GOT3 (cell line): ENCODE data around the gene HIGD1B.

Experiments used
- DNase-seq: peaks from one replicate; lab custom pipeline; 2025; ENCODE audit warnings: mixed read lengths; lab: John Stamatoyannopoulos, UW

Gene HIGD1B

GRCh38 chr17:44878627-44879221 lies 31.0 kb downstream of the HIGD1B start:
- no peak for DNase-seq

GRCh38 chr17:44879376-44879775 lies 31.7 kb downstream of the HIGD1B start:
- DNase-seq, result no peak

- DNase-seq, result no peak
These were observed 32.4 kb downstream of the HIGD1B start for GRCh38 chr17:44880062-44880461.

- no peak for DNase-seq
These were observed 33.5 kb downstream of the HIGD1B start for GRCh38 chr17:44881145-44881544.

- no peak for DNase-seq
These were observed 37.3 kb downstream of the HIGD1B start for GRCh38 chr17:44884941-44885340.

- no peak for DNase-seq
These were observed 39.3 kb downstream of the HIGD1B start for GRCh38 chr17:44887016-44887415.

DNA sequence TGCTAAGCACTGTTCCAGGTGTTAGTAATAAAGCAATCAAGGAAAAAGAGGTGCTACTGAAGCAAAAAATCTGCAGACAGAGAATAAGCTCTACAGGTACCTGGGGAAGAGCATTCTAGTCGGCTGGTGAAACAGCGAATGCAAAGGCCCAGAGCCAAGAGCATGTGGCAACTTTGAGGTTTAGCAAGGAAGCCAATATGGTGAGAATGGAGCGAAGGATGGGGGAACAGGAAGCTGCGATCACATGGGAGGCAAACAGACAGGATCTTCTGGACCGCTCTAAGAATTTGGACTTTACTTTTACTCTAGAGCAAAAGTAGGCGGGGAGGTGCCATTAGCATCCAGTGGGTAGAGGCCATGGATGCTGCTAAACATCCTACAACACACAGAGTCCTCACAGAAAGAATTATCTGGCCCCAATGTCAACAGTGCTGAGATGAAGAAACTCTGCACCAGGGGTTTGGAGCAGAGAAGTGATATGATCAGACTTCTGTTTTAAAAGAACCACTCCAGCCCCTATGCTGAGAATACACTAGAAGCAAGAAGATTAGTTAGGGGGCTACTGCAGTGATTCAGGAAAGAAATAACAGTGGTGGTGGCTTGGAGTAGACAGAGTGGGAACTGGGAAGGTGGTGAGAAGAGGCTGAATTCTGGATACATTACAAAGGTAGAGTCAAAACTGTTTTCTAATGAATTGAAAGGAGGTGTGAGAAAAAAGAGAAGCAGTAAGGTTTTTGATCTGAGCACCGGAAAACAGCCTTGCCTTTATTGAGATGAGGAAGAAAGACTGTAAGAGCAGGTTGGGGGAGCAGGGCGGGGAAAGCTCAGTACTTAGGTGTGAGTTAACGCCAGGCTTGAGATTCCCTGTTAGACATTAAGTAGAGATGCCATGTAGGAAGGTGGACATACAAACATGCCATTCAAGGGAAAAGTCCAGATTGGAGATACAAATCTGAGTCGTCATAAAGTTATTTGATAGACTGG lies 40.6 kb downstream of the HIGD1B start:
- no peak for DNase-seq

- no peak for DNase-seq
These were observed 41.3 kb downstream of the HIGD1B start for GRCh38 chr17:44889003-44889402.

DNA sequence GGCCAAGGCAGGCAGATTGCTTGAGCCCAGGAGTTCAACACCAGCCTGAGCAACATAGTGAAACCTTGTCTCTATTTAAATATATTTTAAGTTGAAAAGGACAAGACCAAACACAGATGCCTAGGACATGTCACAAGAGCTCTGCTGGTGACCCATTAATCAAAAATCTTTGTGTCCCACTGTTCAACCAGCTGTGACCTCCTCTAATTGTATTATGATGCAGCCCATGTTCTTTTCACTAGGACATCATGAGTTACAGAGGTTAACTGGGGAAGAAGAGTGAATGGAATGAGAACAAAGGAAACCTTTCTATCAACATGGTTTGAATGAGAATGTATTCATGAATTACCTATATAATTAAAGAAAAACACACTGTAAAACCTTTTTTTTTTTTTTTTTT lies 44.6 kb downstream of the HIGD1B start:
- no peak for DNase-seq

GRCh38 chr17:44894642-44895041 lies 47.0 kb downstream of the HIGD1B start:
- DNase-seq, result no peak

DNA sequence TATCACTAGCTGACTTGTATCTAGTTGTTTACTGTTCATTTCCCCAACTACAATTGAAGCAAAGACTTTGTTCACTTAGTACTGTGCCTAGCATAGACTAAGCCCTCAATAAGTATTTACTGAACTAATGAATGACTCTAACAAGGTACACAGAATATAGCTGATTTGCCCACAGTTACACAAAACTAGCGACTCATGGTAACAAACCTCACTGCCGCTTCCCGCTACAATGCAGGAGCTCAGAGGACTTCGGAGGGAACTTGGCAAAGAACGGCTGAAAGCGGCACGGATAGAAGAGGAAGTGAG lies 51.0 kb downstream of the HIGD1B start:
- no peak for DNase-seq

GRCh38 chr17:44899074-44899782 lies 51.5 kb downstream of the HIGD1B start, which contains the start of gene EFTUD2:
Gene EFTUD2, minus strand, starts transcription at chr17:44899445. Its CDS starts 4,924 bp downstream, at chr17:44894521.
- DNase-seq, result peak; percentile 95
